Measurements from ENCODE around the gene EIF4H. TPM values are rescaled to one million over a fixed set of nuclear protein-coding genes. Genes with fewer than 3 reads are reported as not detected.
"Not testable (repeated sequence)": the region's sequence is repeated elsewhere in the genome, so short reads cannot be mapped to it uniquely, and the experiment has no call there.

EIF4H gene
- total RNA-seq, 2 donors from 2014 or later = 250 to 271 TPM

- no peak for ATAC-seq
- no peak for DNase-seq
- intact Hi-C loops (cut with DNase I, micrococcal nuclease) = no loop called here
These were observed 43.5 kb downstream of the EIF4H start for GRCh38 chr7:74217455-74218342.

GRCh38 chr7:74218343-74218698, 44.2 kb downstream of the EIF4H start:
- intact Hi-C loops (cut with DNase I, micrococcal nuclease) = no loop called here
- ATAC-seq = no peak
- no peak for DNase-seq

GRCh38 chr7:74219416-74219815, 45.3 kb downstream of the EIF4H start:
- DNase-seq (no peak), ATAC-seq (no peak)
- intact Hi-C loops (cut with DNase I, micrococcal nuclease) = no loop called here

- ATAC-seq = peak; percentile 10
- intact Hi-C loops (cut with DNase I, micrococcal nuclease) = no loop called here
These were observed 46.1 kb downstream of the EIF4H start for GRCh38 chr7:74220229-74220628.

GRCh38 chr7:74221713-74222112, 47.6 kb downstream of the EIF4H start:
- ATAC-seq = no peak

More at GRCh38 chr7:74220229-74220628, 46.1 kb downstream of the EIF4H start:
- no peak for DNase-seq

GRCh38 chr7:74222851-74223710, 48.9 kb downstream of the EIF4H start:
- ATAC-seq (no peak), DNase-seq (no peak)
- intact Hi-C loops (cut with DNase I, micrococcal nuclease) = no loop called here

More at GRCh38 chr7:74221713-74222112, 47.6 kb downstream of the EIF4H start:
- no peak for DNase-seq
- intact Hi-C loops (cut with DNase I, micrococcal nuclease) = no loop called here

GRCh38 chr7:74223711-74224510, 49.8 kb downstream of the EIF4H start:
- ATAC-seq (peak; percentile 68), DNase-seq (peak in 1 of 2 donors; percentile 53)
- intact Hi-C loops (cut with DNase I, micrococcal nuclease) = no loop called here

GRCh38 chr7:74224511-74224832, 50.3 kb downstream of the EIF4H start:
- no peak for ATAC-seq
- DNase-seq = no peak
- intact Hi-C loops (cut with DNase I, micrococcal nuclease) = no loop called here

GRCh38 chr7:74224907-74225306, 50.8 kb downstream of the EIF4H start:
- ATAC-seq; DNase-seq; intact Hi-C loops (cut with DNase I, micrococcal nuclease): not testable (repeated sequence)

- intact Hi-C loops (cut with DNase I, micrococcal nuclease) = no loop called here
- DNase-seq (no peak), ATAC-seq (no peak)
These were observed 51.2 kb downstream of the EIF4H start for GRCh38 chr7:74225400-74225799.

GRCh38 chr7:74226633-74227032, 52.5 kb downstream of the EIF4H start:
- no peak for DNase-seq
- no peak for ATAC-seq
- intact Hi-C loops (cut with DNase I, micrococcal nuclease) = no loop called here

- DNase-seq = no peak
- no peak for ATAC-seq
- intact Hi-C loops (cut with DNase I, micrococcal nuclease) = no loop called here
These were observed 55.1 kb downstream of the EIF4H start for GRCh38 chr7:74228951-74229900.

- no peak for ATAC-seq
- intact Hi-C loops (cut with DNase I, micrococcal nuclease) = no loop called here
- no peak for DNase-seq
These were observed 56.5 kb downstream of the EIF4H start for GRCh38 chr7:74230446-74231231.

- DNase-seq (no peak), ATAC-seq (peak; percentile 26)
- intact Hi-C loops (cut with DNase I, micrococcal nuclease) = no loop called here
These were observed 57.1 kb downstream of the EIF4H start for GRCh38 chr7:74231232-74231590.

GRCh38 chr7:74233655-74234285, 59.6 kb downstream of the EIF4H start:
- intact Hi-C loops (cut with DNase I, micrococcal nuclease) = no loop called here
- no peak for DNase-seq
- no peak for ATAC-seq

- intact Hi-C loops (cut with DNase I, micrococcal nuclease) = no loop called here
- DNase-seq = no peak
- ATAC-seq = no peak
These were observed 61.5 kb downstream of the EIF4H start for GRCh38 chr7:74235518-74236268.
